GM18507 (cell line): ENCODE data around the gene SNX1.
"Not testable (repeated sequence)": the region's sequence is repeated elsewhere in the genome, so short reads cannot be mapped to it uniquely, and the experiment has no call there.

ENCODE experiments used
- DNase-seq: peaks from one replicate; pipeline ENCODE4 v3.0.0; 2011; ENCODE audit warnings: low read depth; ENCODE audit not compliant: insufficient read length; ENCODE audit errors: extremely low spot score
- FAIRE-seq: peaks from 2 replicates; lab custom pipeline; 2011; peaks lifted over from hg19 to GRCh38; lab: Jason Lieb, UNC

SNX1 gene

DNA sequence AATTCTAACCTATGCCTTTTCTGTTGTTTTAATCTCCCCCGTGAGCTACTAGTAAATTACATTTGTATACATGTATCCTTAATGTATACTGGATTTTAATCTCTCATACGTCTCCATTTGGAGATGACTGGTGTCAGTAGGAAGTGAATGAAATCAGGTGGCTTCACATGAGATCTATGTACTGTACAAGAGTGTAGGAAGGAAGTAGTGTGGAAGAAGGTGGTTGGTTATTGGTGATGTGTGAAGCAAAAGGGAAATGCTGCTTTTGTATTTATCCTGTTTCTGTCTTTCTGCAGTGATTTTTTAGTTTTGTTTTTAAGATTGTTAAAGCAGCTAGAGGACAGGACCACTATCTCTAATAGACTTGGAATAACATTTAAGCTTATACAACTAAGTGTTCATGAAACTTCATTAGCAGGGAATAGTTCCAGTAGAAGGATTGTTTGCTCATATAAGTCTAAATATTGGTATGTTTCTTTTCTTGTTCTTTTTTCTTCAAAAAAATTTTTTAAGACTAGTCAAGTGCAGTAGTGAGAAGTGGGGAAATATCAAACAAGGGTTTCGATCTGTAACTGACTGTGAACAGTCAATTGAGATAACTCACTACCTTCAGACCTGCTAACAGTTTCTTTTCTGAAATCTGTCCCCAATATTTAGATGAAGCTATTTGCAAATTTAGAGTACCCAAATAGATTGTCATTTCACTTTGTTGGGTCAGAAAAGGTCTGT, 15.3 kb downstream of the SNX1 start:
- FAIRE-seq: peak; percentile 86
- DNase-seq: no peak

DNA sequence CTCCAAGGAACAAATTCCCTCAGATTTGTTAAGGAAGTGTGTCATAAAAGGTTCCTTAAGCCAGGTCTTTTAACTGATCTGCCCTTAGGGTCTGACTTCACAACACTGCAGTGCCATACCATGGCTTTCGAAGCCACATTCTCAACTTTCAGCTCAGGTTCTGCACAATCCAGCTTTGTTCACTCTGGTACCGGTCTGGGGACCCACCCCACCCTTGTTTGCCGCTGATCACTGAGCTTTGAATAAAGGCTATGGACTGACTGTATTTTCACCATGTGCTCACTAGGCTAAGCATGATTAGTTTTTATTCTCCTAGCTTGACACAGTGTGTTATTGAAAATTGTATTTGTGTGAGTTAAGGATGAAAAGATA, 15.9 kb downstream of the SNX1 start:
- DNase-seq (no peak), FAIRE-seq (no peak)

DNA sequence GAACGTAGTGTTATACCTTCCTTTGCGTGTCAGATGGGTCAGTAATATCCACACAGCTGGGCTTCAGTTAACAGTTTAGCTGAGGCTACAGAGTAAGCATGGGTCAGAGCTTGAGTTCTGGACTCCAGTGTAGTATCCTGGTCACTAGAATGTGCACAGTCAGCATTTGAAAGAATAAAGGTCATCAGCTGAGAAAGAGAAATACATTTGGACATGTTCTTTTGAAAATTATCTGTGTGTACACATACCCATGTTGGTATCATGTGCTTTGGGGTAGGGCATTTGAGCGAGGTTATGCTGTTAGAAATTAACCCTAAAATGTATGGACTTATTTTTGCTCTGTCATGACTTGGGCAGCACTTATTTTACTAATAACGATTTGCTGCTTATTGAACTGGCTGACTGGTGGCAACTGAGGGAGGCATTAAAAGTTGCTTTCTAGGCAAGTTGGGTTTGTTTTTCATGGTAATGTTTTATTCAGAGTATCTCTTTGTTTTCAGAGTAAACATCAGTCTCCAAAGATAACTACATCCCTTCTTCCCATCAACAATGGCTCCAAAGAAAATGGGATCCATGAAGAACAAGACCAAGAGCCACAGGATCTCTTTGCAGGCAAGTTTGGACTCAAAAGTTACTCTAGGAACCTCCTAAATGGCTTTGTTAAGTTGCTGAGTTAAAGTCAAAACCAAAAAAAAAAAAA, 16.4 kb downstream of the SNX1 start:
- no peak for FAIRE-seq

DNA sequence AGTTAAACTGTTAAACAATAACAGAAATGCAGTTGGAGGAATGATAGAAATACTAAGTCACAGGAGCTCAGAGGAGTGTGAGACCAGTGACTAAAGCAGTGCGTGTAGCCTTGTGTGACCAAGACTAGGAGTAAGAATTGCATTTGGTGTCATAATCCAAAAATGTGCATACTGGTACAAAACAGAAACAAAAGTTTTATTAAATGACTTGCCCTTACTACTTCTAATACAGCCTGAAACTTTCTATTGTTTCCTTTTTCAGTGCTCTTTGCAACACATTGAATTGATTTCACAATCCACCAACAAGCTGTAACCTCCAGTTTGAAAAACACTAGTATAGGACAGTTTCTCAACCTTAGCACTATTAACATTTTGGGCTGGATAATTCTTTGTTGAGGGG, 17.1 kb downstream of the SNX1 start:
- DNase-seq: no peak
- peak; percentile 24 for FAIRE-seq

More for the DNA sequence above, 16.4 kb downstream of the SNX1 start:
- no peak for DNase-seq

DNA sequence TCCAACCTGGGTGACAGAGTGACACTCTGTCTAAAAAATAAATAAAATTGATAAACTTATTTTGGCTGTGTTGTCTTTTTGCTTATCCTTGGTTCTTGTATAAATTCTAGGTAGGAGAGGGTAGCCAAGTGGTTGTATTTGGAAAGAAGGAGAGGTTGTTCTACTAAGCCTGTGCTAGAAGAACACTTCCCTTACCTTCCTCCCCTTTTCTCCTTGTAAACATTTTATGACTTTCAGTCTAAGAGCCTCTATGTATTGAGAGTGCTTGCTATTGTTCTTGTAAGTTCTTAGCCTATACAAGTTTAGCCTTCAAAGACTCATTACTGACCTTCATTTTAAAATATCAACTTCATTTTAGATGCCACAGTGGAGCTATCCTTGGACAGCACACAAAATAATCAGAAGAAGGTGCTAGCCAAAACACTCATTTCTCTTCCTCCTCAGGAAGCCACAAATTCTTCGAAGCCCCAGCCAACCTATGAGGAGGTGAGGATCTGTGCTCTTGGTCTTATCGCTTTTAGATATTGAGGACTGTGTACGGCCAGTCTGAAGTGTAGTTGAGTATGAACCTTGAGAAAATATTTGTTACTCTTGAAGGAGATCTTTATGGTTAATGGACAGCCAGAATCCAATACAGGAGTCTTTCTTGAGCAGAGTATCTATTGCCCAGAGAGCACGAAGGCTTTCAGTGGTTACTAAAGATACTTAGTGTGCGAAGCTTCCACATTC, 22.1 kb downstream of the SNX1 start:
- DNase-seq (no peak), FAIRE-seq (no peak)

DNA sequence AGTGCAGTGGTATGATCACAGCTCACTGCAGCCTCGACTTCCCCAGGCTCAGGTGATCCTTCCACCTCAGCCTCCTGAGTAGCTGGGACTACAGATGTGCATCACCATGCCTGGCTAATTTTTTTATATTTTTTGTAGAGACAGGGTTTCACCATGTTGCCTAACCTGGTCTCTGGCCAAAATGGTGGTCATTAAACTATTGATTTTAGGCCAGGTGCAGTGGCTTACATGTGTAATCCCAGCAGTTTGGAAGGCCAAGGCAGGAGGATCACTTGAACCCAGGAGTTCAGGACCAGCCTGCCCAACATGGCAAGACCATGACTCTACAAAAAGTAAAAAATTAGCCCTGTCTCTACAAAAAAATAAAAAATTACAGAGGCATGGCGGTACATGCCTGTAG, 24.5 kb downstream of the SNX1 start:
- not testable (repeated sequence) for FAIRE-seq, DNase-seq

DNA sequence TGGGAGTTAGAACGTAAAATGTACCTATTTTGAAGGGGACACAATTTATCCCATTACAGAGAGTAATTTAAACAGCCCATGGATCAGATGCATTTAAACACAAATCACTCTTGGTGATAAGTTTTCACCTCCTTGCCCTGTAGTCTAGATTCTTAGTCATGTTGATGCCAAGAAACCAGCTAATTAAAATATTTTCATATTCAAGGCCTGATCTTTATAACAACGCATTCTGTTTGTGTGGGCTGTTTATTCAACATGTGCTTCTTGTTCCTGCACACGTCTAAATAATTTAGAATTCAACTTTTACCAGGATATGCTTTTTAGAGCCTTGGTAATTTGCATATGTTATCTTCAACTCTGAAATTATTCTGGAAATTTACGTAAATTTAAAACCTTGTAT, 25.8 kb downstream of the SNX1 start:
- DNase-seq: no peak
- no peak for FAIRE-seq

DNA sequence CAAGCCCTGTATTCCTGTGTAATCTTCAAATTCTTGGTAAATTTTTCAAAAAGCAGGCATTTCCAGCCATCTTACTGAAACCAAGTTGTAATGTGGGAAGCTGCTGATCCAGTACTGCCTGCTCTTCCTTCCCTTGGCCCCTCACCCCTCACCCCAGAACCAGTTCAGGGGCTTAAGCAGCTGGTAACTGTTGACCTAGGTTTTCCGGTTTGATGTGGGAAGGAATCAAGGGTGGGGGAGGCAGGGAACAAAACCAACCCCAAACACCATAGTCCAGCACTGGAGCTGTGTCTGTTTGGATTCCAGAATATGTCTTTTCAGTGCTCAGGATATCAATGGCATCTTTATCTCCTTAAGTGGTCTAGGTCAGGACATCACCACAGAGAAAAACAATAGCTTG, 26.7 kb downstream of the SNX1 start:
- no peak for DNase-seq
- no peak for FAIRE-seq

DNA sequence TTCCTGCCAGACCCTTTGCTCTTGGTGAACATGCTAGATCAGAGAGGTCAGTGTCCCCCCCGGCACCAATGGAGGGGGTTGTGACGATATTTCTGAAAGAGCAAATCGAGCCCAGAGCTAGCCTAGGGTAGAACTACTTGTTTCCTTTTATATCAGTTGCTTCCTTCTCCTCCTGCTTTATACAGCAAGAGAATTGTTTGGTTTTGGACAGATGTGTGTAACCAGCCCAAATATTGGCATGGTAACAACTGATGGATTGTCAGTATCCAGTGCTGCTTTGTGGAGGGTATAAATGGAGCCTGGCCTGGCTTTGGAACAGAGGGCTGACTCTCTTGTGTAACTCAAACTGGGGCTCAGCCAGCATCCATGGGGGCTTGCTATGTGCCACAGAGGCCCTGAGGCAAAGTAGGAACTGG, 27.2 kb downstream of the SNX1 start:
- DNase-seq (no peak), FAIRE-seq (no peak)

DNA sequence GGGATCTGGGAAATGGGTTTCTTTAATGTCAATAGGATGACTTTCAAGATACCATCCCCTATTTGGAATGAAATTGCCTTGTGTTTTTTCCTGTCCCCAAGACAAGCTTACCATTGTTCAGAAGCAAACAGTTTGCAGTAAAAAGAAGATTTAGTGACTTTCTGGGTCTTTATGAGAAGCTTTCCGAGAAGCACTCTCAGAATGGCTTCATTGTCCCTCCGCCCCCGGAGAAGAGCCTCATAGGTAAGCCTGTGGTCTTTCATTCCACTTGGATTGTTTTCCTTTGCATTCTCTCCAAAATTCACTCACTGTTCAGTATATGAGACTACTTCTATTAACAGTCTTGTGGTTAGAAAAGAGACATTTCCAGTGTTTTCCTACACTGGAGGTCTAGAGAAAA, 30.2 kb downstream of the SNX1 start:
- FAIRE-seq: no peak
- DNase-seq: no peak

DNA sequence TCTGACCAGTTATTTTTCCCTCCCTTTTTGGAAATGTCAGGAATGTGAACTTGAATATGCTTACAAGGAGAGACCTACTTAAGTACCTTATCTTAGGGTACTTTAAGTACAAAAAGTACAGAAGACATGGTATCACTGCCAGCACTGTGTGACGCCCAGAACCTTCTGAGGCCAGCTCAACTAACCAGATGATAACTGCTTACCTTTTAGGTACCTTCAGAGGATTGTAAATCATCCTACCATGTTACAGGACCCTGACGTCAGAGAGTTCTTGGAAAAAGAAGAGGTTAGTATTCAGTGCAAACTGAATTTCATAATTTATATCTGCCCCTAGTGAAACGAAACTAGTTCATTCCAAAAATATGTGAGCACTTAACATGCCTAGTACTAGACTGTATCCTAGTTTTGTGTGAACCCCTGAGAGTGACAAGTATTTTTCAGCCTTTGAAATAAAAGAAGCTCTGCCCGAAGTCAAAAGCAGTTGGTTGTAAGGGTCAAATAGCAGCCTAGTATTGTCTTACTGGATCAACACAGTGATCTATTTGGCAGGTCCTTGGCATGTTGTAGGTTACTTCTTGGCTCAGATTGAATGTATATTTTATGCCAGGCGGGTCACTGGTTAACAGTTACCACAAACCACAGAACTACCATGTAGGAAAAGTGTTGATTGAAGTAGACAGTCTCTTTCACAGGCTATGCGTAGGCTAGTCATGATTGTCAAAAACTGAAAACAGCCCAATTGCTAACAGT, 31.9 kb downstream of the SNX1 start:
- FAIRE-seq: no peak
- DNase-seq: no peak

DNA sequence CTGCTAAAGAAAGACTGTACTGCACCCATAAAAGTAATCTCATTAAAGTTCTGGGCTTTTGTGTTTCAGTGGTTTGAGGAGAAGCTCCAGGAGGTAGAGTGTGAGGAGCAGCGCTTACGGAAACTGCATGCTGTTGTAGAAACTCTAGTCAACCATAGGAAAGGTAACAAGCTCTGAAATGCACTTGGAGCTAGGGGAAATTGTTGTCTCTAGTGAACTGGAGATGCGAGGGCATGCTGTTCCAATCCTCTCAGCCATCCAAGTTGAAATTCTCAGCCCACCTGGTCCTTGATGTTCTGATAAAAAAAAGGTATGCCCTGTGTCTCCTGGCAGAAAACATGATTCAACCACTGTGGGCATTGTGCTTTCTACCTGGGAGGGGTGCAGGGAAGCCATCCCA, 34.4 kb downstream of the SNX1 start:
- FAIRE-seq (no peak), DNase-seq (no peak)

DNA sequence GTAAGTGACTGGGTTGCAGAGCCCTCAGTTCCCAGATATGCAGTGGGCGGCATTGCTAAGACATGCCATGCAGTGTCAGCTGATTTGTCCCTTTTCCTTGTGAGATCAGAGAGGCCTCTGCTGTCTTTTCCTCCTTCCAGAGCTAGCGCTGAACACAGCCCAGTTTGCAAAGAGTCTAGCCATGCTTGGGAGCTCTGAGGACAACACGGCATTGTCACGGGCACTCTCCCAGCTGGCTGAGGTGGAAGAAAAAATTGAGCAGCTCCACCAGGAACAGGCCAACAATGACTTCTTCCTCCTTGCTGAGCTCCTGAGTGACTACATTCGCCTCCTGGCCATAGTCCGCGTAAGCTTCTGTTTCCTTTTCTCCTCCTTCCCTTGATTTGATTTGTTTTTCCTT, 35.8 kb downstream of the SNX1 start:
- FAIRE-seq: no peak
- DNase-seq: no peak

DNA sequence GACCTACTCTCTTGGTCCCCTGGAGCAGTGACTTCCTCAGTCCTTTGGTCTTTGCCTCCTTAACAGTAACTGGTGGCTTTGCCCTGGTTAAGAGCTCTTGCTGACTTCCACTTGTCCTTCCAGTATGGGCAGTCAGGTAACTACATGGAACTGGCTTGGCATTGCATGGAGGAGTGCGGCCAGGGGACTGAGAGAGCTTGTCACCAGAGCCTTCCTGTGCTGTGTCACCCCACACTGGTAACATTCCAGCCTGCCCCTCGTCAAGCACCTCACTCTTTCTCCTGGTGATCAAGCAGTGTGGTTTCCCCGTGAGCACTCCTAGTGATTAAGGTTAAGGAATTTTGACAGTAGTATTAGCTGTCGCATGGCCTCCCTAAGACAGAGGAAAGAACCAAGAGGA, 36.4 kb downstream of the SNX1 start:
- no peak for DNase-seq
- FAIRE-seq: no peak

DNA sequence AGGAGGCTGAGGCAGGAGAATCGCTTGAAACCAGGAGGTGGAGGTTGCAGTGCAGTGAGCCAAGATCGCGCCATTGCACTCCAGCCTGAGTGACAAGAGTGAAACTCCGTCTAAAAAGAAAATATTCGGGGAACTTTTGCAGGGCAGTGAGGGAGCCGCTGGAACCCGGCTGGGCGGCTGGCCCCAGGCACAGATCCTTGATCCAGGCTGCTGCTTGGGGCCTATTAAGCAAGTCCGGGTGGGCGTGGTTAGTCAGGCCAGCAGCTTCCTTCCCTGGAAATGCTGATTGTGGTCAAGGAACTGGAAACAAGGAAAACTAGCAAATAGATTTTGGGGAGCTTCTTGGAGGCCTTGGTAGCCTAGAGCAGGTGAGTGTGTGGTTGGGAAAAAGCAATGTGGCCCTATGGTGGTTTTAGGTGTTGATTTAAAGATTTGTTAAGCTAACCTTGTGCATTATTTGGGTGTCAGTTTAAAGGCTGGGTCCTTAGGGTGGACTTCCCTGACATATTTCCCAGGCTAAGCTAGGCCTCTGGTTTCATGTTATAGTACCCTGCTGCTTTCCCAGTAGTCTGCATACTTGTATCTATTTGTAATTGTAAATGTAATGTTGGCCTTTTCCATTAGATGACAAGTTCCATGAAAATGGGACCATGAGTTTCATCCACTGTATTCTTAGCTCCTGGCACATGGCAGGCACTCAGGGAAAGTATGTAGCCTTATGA, 38.0 kb downstream of the SNX1 start:
- no peak for DNase-seq
- no peak for FAIRE-seq

DNA sequence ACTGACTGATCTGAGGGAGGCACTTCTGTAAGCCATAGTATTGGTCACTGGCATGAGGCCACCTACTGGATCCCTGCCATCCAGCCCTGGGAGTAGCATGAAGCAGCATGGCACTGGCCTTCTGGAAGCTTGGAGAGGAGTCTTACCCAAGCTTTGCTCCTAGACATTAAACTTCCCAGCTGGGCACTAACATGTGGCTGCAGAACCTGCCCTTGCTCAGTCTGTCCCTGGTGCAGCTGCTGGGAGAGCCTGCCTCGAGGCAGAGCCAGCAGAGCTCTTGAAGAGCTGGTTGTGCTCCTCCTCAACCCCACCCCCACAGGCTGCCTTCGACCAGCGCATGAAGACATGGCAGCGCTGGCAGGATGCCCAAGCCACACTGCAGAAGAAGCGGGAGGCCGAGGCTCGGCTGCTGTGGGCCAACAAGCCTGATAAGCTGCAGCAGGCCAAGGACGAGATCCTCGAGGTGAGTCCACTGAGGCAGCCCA, 38.6 kb downstream of the SNX1 start:
- DNase-seq: no peak
- FAIRE-seq: no peak

DNA sequence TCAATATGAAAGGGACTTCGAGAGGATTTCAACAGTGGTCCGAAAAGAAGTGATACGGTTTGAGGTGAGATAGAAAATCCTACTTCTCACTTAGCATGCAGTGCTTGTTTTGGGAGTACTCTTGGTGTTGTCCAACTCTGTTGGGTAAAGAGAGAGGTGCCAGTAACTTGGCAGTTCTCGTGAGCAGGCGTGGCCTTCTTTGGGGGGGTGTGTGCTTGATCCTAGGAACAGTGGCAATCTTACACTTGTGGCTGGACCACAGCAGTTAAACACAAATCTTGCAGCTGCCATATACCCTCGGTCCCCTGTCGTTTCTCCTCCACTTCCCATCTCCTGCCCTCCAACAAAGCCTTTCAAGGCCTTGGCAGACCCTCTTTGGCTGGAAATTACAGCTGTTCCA, 40.6 kb downstream of the SNX1 start:
- FAIRE-seq (no peak), DNase-seq (no peak)

DNA sequence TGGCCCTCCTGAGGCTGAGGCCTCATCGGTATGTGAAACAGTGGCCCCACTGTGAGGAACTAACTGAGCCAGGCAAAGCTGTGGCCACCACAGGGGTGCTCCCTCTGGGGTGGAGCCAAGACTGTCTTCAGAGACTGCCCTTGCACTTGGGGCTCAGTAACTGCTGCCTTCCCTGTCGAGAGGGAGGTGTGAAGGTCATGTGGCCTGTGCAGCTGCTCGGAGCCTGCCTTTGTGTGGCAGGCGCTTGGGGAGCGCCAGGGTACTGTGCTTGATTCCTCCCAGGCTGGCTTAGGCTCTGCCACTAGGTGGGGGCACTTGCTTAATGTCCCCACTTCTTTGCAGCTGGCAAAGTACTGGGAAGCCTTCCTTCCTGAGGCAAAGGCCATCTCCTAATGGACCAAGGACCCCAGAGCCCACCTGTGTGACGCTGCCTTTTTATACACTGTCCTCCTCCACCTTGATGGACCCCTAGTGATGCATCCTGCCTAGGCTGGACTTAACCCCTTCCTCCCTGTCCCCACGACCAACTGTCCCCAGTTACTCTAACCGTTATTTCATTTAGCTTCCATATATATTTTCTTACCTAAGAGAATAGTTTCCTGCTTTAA, 41.5 kb downstream of the SNX1 start:
- no peak for FAIRE-seq
- no peak for DNase-seq
